CD4-positive, alpha-beta T cell treated with Interferon gamma for 1 hour (primary cell): ENCODE results near the gene RAB6D.
"Not testable (repeated sequence)": the region's sequence is repeated elsewhere in the genome, so short reads cannot be mapped to it uniquely, and the experiment has no call there.

ENCODE experiments used
- DNase-seq: peaks from one replicate; pipeline ENCODE4 v3.0.0-alpha.2; 2020

The RAB6D gene

GRCh38 chr2:131363703-131364186 is at the start of gene RAB6D:
Gene RAB6D, minus strand, starts transcription at chr2:131364168. Its CDS starts 448 bp downstream, at chr2:131363720.
- not testable (repeated sequence) for DNase-seq

- DNase-seq: no peak
Measured at GRCh38 chr2:131413148-131413747, 49.3 kb upstream of the RAB6D start.

- no peak for DNase-seq
Measured at GRCh38 chr2:131410173-131410572, 46.2 kb upstream of the RAB6D start.

- DNase-seq: no peak
Measured at GRCh38 chr2:131408778-131409177, 44.8 kb upstream of the RAB6D start.

- DNase-seq: no peak
Measured at GRCh38 chr2:131408207-131408606, 44.2 kb upstream of the RAB6D start.

- no peak for DNase-seq
Measured at GRCh38 chr2:131404753-131405152, 40.8 kb upstream of the RAB6D start.

- no peak for DNase-seq
Measured at GRCh38 chr2:131402320-131403039, 38.5 kb upstream of the RAB6D start.

- DNase-seq: no peak
Measured at GRCh38 chr2:131400849-131401248, 36.9 kb upstream of the RAB6D start.

- not testable (repeated sequence) for DNase-seq
Measured at GRCh38 chr2:131400441-131400840, 36.5 kb upstream of the RAB6D start.

GRCh38 chr2:131396209-131396608 is 32.2 kb upstream of the RAB6D start:
- not testable (repeated sequence) for DNase-seq

- DNase-seq: not testable (repeated sequence)
Measured at GRCh38 chr2:131395024-131395645, 31.2 kb upstream of the RAB6D start.

- DNase-seq: no peak
Measured at GRCh38 chr2:131394147-131394931, 30.4 kb upstream of the RAB6D start.

GRCh38 chr2:131391953-131392352 is 28.0 kb upstream of the RAB6D start:
- DNase-seq: not testable (repeated sequence)

- not testable (repeated sequence) for DNase-seq
Measured at GRCh38 chr2:131391471-131391870, 27.5 kb upstream of the RAB6D start.

GRCh38 chr2:131390495-131391130 is 26.6 kb upstream of the RAB6D start:
- not testable (repeated sequence) for DNase-seq

- DNase-seq: no peak
Measured at GRCh38 chr2:131389657-131390056, 25.7 kb upstream of the RAB6D start.

- not testable (repeated sequence) for DNase-seq
Measured at GRCh38 chr2:131388834-131389233, 24.9 kb upstream of the RAB6D start.

GRCh38 chr2:131373111-131373510 is 9.1 kb upstream of the RAB6D start:
- DNase-seq: not testable (repeated sequence)

- no peak for DNase-seq
Measured at GRCh38 chr2:131369954-131370353, 6.0 kb upstream of the RAB6D start.

- DNase-seq: not testable (repeated sequence)
Measured at GRCh38 chr2:131368493-131369066, 4.6 kb upstream of the RAB6D start.

- no peak for DNase-seq
Measured at GRCh38 chr2:131367352-131367751, 3.4 kb upstream of the RAB6D start.

- DNase-seq: no peak
Measured at GRCh38 chr2:131366643-131367042, 2.7 kb upstream of the RAB6D start.
